Retina (tissue), 1 donor: Measurements from ENCODE around the gene DGKK.
"Not testable (repeated sequence)": the region's sequence is repeated elsewhere in the genome, so short reads cannot be mapped to it uniquely, and the experiment has no call there.

Source experiments
- DNase-seq: peaks from one replicate; pipeline ENCODE4 v3.0.0-alpha.2; 2016

The DGKK gene

DNA sequence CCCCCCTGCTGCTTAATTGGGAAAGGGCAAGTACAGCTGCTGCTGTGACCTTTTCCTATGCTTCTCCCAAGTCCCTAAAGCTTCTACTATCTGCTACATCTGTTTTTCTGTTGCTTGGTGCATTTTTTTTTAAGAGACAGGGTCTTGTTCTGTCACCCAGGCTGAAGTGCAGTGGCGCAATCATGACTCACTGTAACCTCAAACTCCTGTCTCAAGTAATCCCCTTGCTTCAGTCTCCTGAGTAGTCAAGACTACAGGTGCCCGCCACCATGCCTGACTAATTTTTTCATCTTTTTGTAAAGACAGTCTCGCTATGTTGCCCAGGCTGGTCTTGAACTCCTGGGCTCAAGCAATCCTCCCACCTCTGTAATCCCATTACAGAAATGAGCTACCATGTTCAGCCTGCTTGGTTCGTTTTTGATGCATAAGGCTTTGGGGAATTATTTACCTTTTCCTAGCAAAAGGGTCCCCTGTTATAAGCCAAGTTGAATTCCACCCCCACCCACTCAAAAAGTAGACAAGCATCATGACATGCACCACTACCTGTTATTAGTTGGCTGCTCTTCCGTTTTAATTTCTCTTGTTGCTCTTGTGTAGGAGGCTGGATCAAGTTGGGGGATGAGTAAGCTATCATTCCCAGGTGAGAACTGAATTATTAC lies 39.6 kb downstream of the DGKK start:
- DNase-seq, result no peak

DNA sequence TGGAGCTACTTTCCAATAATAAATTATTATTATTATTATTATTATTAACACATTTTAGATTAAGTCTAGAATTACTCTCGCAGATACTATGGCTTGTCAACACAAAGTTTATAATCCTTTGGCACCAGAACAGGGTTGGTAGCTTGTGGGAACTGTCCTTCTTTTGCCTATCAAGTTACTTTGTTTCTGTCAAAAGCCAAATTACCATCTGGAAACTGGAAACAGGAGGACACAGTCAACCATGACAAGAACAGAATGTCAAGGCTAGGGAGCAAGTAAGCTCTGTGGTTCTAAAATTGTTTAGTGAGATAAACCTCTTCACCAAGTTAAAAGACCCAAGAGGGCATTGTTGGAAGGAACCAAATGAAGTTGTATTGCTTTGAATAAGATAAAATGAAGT lies 42.5 kb downstream of the DGKK start:
- DNase-seq, result no peak

GRCh38 chrX:50407976-50408375 lies 62.6 kb downstream of the DGKK start:
- no peak for DNase-seq

DNA sequence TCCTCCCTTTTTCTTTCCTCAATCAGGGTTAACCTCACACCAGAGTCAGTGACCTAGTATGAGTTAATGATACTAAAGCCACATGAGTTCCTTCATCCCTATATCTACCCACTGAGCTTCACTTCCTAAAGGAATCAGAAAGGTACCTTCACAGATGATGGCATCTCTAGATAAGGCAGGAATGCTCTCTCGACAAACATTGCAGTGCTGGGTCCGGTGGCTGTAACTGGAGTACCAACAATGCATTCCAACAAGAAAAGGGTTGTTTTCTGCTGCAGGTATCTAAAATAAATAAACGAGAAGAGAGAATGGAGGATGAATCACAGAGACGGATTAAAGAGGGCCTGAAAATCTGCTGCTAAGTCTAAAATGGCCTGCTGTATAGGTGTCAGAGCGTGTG lies 66.7 kb downstream of the DGKK start:
- DNase-seq, result no peak

GRCh38 chrX:50402886-50403285 lies 67.7 kb downstream of the DGKK start:
- no peak for DNase-seq

DNA sequence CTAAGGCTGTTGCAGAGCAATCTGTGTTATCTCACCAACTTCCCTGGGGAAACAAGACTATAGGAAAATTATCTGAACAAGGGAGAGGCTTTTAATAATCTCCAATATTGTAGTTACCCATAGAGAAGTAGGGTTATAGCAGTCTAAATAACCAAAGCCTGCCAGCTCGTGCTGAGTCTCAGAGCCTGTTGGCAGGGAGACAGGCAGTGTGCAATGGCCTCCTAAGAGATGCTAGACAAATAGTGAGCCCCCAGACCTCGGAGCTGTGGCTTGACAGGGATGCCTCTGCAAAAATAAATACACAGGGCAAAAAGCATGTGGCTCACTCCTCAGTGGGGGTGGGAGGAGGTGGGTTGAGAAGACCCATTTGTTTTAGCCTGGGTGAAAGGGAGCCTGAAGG lies 76.7 kb downstream of the DGKK start:
- no peak for DNase-seq

- no peak for DNase-seq
Measured at GRCh38 chrX:50386520-50386919, 84.1 kb downstream of the DGKK start.

- DNase-seq, result no peak
Measured at GRCh38 chrX:50381729-50382415, 88.8 kb downstream of the DGKK start.

GRCh38 chrX:50375481-50376267 lies 95.0 kb downstream of the DGKK start:
- DNase-seq, result no peak

DNA sequence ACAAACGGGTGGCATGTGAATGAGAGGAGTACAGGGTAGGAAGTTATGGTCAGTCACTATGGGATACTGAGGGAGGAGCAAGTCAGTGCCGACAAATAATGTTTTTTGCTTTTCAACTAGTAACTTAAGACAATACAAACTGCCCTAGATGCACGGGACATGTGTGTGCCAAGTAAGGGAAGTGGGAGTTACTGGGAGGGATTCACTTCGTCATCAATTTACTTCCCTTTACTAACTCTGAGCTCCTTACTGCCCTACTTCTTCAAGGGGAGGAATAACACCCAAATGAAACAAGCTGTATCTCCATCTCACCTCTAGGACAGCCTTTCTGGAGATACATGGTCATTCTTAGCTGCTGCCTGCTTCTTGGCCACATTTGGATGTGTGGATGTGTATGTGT lies 97.7 kb downstream of the DGKK start:
- DNase-seq, result no peak

DNA sequence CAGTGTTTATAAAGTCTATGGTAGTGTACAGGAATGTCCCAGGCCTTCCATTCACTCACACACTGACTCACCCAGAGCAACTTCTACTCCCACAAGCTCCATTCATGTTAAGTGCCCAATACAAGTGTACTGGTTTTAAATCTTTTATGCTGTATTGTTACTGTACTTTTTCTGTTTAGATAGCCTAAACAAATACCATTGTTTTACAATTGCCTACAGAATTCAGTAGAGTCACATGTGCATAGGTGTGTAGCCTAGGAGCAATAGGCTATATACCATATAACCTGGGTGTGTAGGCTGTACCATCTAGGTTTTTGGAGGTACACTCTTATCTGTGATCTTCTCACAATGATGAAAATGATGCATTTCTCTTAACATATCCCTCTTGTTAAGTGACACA lies 126.7 kb downstream of the DGKK start:
- DNase-seq, result no peak

DNA sequence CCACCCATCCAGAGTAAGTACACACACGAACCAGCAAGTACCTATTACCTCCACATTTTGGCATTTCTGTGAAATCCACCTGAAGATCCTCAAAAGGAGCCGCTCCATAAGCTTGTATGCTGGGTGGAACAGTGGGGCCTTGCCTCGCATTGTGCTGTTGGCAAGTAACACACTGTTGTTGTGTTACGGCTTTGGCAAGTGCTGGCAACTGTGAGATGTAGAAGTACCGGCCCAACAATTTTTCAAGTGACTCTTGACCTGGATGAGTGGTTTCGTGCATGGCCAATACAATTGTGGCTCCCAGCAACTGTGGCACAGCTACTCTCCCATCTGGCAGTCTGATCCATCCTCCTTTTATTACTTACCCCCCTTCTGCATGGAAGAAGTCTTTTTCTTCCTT lies 137.3 kb downstream of the DGKK start:
- DNase-seq, result no peak

- DNase-seq, result not testable (repeated sequence)
Measured at GRCh38 chrX:50332668-50333067, 138.0 kb downstream of the DGKK start.

DNA sequence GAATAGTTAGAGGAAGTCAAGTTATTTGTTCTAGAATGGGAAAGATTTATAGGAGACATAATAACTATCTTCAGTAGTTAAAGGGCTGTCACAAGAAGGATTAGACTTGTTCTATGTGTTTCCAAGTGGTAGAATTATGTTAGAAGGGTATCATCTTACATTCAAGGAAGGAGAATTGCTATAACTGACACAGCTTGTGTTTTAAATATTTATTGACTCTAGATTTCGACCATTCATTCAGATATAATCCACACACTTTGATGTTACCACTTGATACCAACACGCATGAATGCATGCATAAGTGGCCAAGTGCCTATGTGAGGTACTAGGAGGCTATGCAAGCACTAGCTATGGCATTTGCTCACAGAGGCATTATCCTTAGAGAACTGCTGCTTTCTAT lies 143.4 kb downstream of the DGKK start:
- DNase-seq, result no peak
